ENCODE data around the gene ATG7.
"Not testable (repeated sequence)": the region's sequence is repeated elsewhere in the genome, so short reads cannot be mapped to it uniquely, and the experiment has no call there.

The ATG7 gene

GRCh38 chr3:11588338-11588737 is 316.1 kb downstream of the ATG7 start:
- DNase-seq (ENCODE audit: low read depth in 3 of 3): no peak

- DNase-seq (ENCODE audit: low read depth in 3 of 3): no peak
These were observed 316.6 kb downstream of the ATG7 start for GRCh38 chr3:11588755-11589154.

GRCh38 chr3:11589706-11590105 is 317.5 kb downstream of the ATG7 start:
- DNase-seq (ENCODE audit: low read depth in 3 of 3): no peak

- DNase-seq (ENCODE audit: low read depth in 3 of 3): no peak
These were observed 318.8 kb downstream of the ATG7 start for GRCh38 chr3:11591002-11591355.

GRCh38 chr3:11591391-11592282 is 319.4 kb downstream of the ATG7 start:
- no peak for DNase-seq (ENCODE audit: low read depth in 3 of 3)

- no peak for DNase-seq (ENCODE audit: low read depth in 3 of 3)
These were observed 320.5 kb downstream of the ATG7 start for GRCh38 chr3:11592445-11593298.

- DNase-seq (ENCODE audit: low read depth in 3 of 3): no peak
These were observed 321.3 kb downstream of the ATG7 start for GRCh38 chr3:11593318-11594034.

DNA sequence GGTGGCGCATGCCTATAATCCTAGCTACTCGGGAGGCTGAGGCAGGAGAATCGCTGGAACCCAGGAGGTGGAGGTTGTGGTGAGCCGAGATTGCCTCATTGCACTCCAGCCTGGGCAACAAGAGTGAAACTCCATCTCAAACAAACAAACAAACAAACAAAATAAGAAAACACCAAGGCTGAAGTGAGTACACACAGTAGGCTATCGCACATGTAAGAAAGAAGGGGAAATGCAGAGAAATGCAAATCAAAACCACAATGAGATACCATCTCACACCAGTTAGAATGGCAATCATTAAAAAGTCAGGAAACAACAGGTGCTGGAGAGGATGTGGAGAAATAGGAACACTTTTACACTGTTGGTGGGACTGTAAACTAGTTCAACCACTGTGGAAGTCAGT is 322.8 kb downstream of the ATG7 start:
- DNase-seq (ENCODE audit: low read depth in 3 of 3): not testable (repeated sequence)

DNA sequence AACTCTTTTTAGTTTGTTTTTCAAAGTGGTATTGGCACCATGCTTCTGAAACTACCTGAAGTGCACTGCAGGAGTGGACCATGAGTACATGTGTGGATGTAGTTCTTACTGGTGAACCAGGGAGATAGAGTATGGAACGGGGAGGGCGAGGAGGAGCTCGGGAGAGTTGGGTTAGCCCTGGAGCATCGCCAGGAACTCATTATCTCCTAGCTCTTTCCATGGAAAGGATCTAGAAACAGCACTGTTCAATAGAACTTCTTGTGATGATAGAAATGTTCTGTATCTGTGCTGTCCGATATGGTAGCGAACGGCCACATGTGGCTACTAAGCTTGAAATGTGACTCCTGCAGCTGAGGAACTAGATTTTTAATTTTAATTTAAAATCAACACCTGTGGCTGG is 324.2 kb downstream of the ATG7 start:
- no peak for DNase-seq (ENCODE audit: low read depth in 3 of 3)

DNA sequence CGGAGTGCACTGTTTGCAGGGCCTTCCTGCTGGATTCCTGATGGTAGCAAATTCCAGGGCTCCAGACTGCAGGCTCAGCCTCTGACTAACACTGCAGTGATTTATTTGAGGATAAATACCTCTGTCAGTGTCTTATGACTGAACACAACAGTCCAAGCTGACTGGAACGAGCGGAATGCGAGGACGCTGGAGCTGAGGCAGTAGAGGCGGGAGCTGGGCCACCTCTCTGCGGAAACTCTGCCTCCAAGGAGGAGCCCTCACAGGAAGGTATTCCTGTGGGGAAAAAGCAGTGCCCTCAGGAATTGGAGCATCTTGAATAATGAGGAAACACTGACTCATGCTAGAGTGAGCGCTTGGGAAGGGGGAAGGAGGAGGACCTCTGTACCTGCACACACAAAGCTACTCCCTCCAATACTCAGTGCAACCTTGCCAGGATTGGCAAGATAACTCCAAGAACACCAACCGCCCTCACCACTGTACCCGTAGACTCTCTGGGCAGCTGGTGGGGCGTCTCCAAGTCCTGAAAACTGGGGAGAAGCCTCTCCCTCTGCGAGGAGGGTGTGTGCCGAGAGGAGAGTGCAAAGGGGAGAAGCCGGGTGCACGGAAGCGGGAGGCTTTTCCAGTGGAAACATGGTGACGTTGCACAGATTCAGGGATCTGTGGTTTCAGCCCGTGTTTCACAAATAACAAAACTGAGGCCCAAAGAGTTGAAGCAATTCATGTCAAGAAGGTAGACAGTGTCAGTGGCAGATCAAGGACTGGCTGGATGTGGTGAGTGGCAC is 328.5 kb downstream of the ATG7 start:
- no peak for DNase-seq (ENCODE audit: low read depth in 3 of 3)

DNA sequence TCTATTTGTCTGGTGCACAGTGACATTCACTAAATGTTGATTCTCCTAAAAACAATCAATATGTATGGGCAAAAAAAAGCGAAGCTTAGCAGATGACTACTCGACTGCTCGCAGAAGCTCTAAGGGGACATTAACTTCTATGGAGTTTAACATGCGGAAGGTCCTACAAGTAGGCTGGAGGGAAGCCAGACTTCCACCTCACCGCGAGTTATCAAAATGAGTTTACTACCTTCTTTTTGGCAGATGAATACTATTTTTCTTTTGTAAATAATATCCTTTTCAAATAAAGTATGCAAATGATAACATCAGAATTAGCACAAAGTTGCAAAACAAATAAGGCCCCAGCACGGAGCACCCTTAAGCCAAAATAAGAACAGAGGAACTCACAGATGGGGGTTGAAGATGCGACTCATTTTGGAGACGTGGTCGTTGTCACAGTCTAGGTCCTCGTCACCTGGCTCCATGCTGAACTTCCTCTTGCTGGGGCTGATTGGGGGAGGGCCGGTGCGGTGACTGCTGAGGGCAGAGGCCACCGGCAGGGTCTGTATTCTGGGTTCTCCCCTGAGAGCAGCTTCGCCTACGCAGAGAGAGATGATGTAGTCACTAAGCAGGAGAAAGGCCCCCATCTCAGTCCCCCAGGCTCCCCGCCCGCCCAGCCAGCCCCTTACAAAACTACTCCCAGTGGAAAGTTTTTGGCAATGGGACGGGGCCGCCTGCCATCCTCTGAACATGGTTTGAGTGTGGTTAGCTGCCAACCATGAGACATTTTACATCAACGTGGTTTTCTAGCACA is 329.4 kb downstream of the ATG7 start:
- no peak for DNase-seq (ENCODE audit: low read depth in 3 of 3)

DNA sequence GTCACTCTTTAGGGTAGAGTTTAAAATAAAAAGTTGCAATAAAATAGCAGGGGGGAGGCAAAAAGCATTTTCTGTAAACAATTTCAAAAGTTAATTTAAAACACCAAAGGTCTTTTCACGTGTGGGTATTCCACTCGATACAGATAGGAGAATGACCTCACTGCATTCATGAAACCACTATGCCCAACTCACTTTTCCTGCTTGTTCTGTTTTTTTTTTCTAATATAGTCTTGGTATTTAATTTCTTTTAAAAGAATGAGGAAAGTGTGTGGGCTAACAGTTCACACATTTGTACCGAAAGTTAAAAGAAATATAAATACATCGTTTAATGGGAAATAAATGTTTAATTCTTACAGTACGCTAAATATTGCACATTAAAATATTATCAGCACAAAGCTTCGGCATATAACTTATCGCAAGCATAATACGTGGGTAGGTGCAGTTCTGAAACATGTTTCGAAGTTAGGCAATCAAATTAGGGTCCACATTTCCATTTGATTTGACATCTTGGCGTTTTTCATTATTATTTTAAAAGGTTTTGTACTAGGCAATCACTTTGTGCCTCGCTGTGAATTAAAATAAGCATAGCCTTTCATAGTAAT is 330.1 kb downstream of the ATG7 start:
- DNase-seq (ENCODE audit: low read depth in 3 of 3): no peak

- DNase-seq (ENCODE audit: low read depth in 3 of 3): no peak
These were observed 330.8 kb downstream of the ATG7 start for GRCh38 chr3:11602886-11603527.

DNA sequence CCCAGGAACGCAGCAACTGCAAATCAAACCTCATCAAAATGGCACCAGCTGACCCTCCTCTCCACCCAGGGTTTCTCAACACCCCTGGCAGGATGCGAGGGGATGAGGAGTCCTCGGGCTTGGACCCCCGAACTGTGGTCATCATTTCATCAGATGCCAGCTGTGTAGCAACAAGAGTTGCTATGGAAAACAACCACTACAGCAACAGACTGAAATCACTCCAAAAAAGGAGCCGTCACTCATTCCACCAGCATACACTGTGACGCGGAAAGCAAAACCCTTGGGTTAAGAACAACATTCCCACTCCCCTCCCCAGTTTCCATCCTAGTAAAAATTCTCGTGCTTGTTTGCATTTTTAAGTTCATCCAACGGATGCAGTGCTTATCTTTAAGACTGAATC is 331.4 kb downstream of the ATG7 start:
- no peak for DNase-seq (ENCODE audit: low read depth in 3 of 3)

DNA sequence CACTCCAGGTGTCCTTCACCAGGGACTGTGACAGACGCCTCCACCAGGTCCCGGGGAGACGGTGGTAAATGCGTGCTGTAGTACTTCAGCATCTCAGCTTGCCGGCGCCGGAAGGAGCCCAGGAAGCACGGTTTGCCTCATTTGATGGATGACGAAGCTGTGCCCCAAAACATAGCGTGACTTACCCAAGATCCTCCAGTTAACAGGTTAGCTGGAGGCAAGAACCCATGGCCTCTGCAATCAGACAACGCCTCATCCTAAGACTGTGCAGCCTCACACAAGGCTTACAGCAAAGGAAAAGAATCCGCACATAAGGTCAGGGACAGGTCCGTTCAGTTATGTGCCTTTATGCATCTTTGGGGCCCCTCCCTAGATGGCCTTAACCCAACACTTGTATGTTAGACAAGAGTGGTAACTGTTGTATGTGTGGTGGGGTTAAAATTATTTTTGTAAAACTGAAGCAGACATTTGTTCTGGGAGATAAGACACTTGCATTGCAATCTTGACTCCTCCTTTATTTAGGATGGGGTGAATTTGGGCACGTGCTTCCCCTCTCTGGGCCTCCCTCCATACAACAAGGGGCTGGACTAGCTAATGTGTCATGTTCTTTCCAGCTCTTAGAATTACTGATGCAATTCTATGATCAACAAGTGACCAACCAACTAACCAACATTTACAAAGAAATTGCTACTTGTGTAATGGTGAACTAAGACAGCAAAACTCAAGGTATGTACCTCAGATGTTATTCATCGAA is 332.1 kb downstream of the ATG7 start:
- no peak for DNase-seq (ENCODE audit: low read depth in 3 of 3)

- DNase-seq (ENCODE audit: low read depth in 3 of 3): no peak
These were observed 333.2 kb downstream of the ATG7 start for GRCh38 chr3:11605398-11605797.

- no peak for DNase-seq (ENCODE audit: low read depth in 3 of 3)
These were observed 334.0 kb downstream of the ATG7 start for GRCh38 chr3:11606090-11606784.

- DNase-seq (ENCODE audit: low read depth in 3 of 3): no peak
These were observed 334.8 kb downstream of the ATG7 start for GRCh38 chr3:11606865-11607440.
